KMS-11 (cell line): ENCODE data around the gene AJAP1.

ENCODE experiments used
- H2AFZ ChIP-seq: fragments of 200-600 bp; sonication (generic); 2 replicates; pipeline ENCODE4 v1.6.1; 2016; ENCODE audit warnings: antibody characterized with exemption, mixed run types, low read depth
- H3K27ac ChIP-seq: fragments of 200-600 bp; sonication (generic); 2 replicates; pipeline ENCODE4 v1.6.1; 2016; ENCODE audit warnings: mild to moderate bottlenecking, mixed run types
- H3K27me3 ChIP-seq: fragments of 200-600 bp; sonication (generic); 2 replicates; pipeline ENCODE4 v1.6.1; 2017; ENCODE audit warnings: mild to moderate bottlenecking, low read depth, mixed run types, moderate library complexity; ENCODE audit not compliant: insufficient read depth
- H3K36me3 ChIP-seq: fragments of 200-600 bp; sonication (generic); 2 replicates; pipeline ENCODE4 v1.6.1; 2017; ENCODE audit warnings: mild to moderate bottlenecking, mixed run types; ENCODE audit not compliant: insufficient read depth
- H3K4me1 ChIP-seq: fragments of 200-600 bp; sonication (generic); 2 replicates; pipeline ENCODE4 v1.6.1; 2016; ENCODE audit warnings: mild to moderate bottlenecking, low read depth, mixed run types; ENCODE audit not compliant: poor library complexity, severe bottlenecking
- H3K4me2 ChIP-seq: fragments of 200-600 bp; sonication (generic); 2 replicates; pipeline ENCODE4 v1.7.0; 2016; ENCODE audit warnings: mild to moderate bottlenecking, mixed run types
- H3K4me3 ChIP-seq: fragments of 200-600 bp; sonication (generic); IDR thresholded peaks from 2 replicates; pipeline ENCODE4 v1.6.1; 2017; ENCODE audit warnings: low read depth, low read length, mixed read lengths; ENCODE audit not compliant: insufficient read depth
- H3K79me2 ChIP-seq: fragments of 200-600 bp; sonication (generic); 2 replicates; pipeline ENCODE4 v1.6.1; 2016; ENCODE audit warnings: low read depth, mixed run types; ENCODE audit not compliant: insufficient read depth
- H3K9ac ChIP-seq: fragments of 200-600 bp; sonication (generic); 2 replicates; pipeline ENCODE4 v1.6.1; 2016; ENCODE audit warnings: mild to moderate bottlenecking, mixed run types
- H4K20me1 ChIP-seq: fragments of 200-600 bp; sonication (generic); 2 replicates; pipeline ENCODE4 v1.6.1; 2016; ENCODE audit warnings: mild to moderate bottlenecking, mixed run types; ENCODE audit not compliant: insufficient read depth
- TF ChIP-seq, protein P1 (sequence below): fragments of 200-600 bp; sonication (generic); conservative IDR thresholded peaks from 2 replicates; pipeline ENCODE4 v1.6.1; 2017; ENCODE audit warnings: low read depth, mild to moderate bottlenecking, antibody characterized with exemption, low read length, moderate library complexity, mixed read lengths

AJAP1 gene

DNA sequence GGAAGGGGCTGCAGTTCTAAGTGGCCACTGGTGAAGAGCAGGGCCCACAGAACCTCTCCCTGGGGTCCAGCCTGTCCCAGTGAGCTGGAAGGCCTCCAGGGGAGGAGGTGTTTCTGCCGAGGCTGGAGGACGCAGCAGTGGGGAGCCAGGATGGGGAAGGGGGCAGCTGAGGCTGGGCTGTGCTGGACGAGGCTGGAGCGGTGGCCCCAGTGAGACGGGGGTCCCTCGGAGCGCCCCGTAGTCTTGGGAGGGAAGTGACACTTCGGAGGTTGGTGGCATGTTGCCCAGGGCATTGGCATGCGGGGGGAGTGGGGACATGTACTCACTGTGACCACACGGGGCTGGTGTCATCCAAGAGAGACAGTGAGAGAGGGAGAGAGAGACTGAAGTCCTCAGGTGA, 33.5 kb downstream of the AJAP1 start:
- no peak overlapping the region for H3K9ac ChIP-seq
- H3K4me1 ChIP-seq, result no peaks in the 10 kb centered on the region
- TF ChIP-seq, protein P1, sequence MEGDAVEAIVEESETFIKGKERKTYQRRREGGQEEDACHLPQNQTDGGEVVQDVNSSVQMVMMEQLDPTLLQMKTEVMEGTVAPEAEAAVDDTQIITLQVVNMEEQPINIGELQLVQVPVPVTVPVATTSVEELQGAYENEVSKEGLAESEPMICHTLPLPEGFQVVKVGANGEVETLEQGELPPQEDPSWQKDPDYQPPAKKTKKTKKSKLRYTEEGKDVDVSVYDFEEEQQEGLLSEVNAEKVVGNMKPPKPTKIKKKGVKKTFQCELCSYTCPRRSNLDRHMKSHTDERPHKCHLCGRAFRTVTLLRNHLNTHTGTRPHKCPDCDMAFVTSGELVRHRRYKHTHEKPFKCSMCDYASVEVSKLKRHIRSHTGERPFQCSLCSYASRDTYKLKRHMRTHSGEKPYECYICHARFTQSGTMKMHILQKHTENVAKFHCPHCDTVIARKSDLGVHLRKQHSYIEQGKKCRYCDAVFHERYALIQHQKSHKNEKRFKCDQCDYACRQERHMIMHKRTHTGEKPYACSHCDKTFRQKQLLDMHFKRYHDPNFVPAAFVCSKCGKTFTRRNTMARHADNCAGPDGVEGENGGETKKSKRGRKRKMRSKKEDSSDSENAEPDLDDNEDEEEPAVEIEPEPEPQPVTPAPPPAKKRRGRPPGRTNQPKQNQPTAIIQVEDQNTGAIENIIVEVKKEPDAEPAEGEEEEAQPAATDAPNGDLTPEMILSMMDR, result no peak
- no peak overlapping the region for H3K4me3 ChIP-seq
- no peak overlapping the region for H3K27ac ChIP-seq
- H3K36me3 ChIP-seq, result no peaks in the 10 kb centered on the region
- no peaks in the 10 kb centered on the region for H4K20me1 ChIP-seq
- H3K79me2 ChIP-seq, result no peaks in the 10 kb centered on the region
- no peak overlapping the region for H3K4me2 ChIP-seq
- H3K27me3 ChIP-seq, result no peaks in the 10 kb centered on the region
- no peak overlapping the region for H2AFZ ChIP-seq

DNA sequence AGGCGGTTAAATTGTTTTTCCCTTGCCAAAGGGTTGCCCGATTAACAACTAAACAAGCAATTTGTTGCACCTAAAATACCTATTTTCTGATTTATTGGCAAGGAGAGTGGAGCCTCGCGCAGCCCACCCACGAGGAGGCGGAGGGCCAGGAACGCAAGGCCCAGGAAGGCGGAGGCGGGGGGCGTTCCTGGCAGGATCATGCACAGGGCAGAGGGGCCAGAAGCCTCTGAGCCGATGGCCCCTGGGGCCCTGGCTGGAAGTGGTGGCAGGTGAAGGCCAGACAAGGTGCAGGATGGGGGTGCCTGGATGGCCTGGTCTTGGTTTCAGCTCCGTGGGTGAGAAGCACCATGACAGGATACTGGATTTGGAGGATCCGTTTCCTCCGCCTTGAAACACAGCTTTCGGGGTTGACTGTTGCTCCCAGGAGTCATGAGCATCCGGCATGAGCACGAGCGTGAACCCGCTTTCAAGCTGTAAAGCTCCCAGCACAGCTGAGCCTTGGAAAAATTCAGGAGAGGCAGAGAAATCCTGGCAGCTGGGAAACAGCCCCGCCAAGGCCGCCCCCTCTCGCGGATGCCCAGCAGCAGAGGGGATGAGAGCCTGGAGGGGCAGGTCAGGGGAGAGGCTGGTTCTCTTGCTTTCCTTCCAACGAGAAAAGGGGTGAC, 35.0 kb downstream of the AJAP1 start:
- no peak overlapping the region for H3K27ac ChIP-seq
- H2AFZ ChIP-seq, result no peak overlapping the region
- no peaks in the 10 kb centered on the region for H4K20me1 ChIP-seq
- no peaks in the 10 kb centered on the region for H3K27me3 ChIP-seq
- no peaks in the 10 kb centered on the region for H3K36me3 ChIP-seq
- TF ChIP-seq, protein P1, result no peak
- H3K79me2 ChIP-seq, result no peaks in the 10 kb centered on the region
- no peak overlapping the region for H3K4me2 ChIP-seq
- H3K4me3 ChIP-seq, result no peak overlapping the region
- H3K9ac ChIP-seq, result no peak overlapping the region
- no peaks in the 10 kb centered on the region for H3K4me1 ChIP-seq

DNA sequence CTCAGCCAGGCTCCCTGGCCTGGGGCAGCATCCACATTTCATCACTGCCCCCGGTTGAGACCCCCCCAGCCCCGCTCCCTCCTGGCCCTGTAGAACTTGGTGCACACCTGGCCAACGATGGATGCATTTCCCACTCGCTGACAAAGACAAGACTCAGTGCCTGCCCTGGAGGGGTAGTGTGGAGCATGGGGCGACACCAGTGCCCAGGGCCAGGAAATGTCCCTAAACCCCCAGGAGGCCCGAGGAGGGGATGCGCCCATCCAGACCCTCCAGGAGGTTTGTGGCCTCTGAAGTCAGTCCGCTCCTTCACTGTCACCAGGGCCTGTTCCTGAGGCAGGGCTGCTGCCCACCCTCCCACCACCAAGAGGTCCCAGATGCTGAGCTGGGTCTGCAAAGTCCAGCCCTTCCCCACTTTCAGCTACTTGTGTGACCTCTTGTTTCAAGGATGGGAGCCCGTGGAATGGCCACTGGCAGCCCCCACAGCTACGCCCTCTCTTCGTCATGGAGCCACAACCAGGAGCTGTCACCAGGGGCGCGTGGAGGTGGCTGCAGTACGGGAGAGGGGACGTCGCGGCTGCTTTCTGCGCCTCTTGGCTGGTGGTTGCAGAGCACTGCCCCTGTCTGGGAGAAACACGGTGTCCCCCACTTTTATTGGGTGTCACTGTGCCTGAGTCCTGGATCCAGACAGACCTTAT, 35.7 kb downstream of the AJAP1 start:
- Histone ChIP-seq H3K27ac (no peak overlapping the region), H3K4me2 (no peak overlapping the region), H3K27me3 (no peaks in the 10 kb centered on the region), H3K79me2 (no peaks in the 10 kb centered on the region), H3K4me3 (no peak overlapping the region), H3K9ac (no peak overlapping the region), H2AFZ (no peak overlapping the region), H4K20me1 (no peaks in the 10 kb centered on the region), H3K4me1 (no peaks in the 10 kb centered on the region), H3K36me3 (no peaks in the 10 kb centered on the region)
- TF ChIP-seq, protein P1, result no peak

DNA sequence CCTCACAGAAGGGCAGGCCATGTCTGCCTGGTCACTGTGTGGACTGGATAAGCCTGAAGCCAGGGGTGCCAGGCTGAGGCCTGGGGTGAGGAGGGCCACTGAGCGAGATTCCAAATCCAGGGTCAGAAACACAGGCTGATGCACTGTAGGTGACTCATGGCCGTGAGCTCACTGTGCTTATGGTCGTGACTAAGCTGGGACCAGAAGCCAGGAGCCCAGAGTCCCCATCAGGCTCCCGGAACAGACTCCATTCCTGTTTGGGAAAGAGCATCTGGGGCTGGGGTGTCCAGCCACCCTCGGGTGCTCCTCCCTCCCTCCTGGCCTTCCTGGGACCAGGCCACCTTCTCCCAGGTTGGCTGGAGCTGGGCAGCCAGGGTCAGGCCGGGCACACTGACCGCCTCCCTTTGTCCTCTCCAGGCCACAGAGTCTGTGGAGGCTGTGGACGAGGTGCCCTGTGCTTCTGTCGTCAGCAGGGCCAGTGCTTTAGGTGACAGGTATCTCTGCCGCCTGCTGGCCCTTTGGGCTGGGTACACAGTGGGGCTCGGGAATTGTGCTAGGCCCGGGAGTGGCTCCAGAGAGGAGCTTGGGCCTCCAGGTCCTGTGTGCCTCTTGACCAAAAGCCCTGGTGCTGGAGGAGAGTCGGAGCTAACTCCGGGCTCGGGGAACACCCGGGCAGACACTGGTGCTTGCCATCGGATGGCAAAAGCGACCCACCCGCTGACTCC, 36.7 kb downstream of the AJAP1 start:
- no peaks in the 10 kb centered on the region for H3K79me2 ChIP-seq
- no peaks in the 10 kb centered on the region for H4K20me1 ChIP-seq
- no peaks in the 10 kb centered on the region for H3K27me3 ChIP-seq
- no peak overlapping the region for H2AFZ ChIP-seq
- TF ChIP-seq, protein P1, result no peak
- H3K4me1 ChIP-seq, result no peaks in the 10 kb centered on the region
- H3K27ac ChIP-seq, result no peak overlapping the region
- no peak overlapping the region for H3K9ac ChIP-seq
- no peak overlapping the region for H3K4me2 ChIP-seq
- no peak overlapping the region for H3K4me3 ChIP-seq
- H3K36me3 ChIP-seq, result no peaks in the 10 kb centered on the region
